Peyer's patch (tissue), 4 donors: ENCODE data around the gene PRPS1. TPM values are rescaled to one million over a fixed set of nuclear protein-coding genes. Genes with fewer than 3 reads are reported as not detected.

ENCODE experiments used
- DNase-seq, 3 donors: peaks; one replicate each; pipeline ENCODE4 v3.0.0-alpha.2; 2017 to 2019
- H3K27ac ChIP-seq, 4 donors: fragments of 200-600 bp; sonication (generic); one replicate each; pipeline ENCODE4 v1.5.1; 2016 to 2019
- H3K27me3 ChIP-seq, 2 donors: fragments of 200-600 bp; sonication (generic); one replicate each; pipeline ENCODE4 v1.5.1; 2019
- H3K36me3 ChIP-seq, 3 donors: fragments of 200-600 bp; sonication (generic); one replicate each; pipeline ENCODE4 v1.5.1; 2016 to 2019
- H3K4me1 ChIP-seq, 4 donors: fragments of 200-600 bp; sonication (generic); one replicate each; pipeline ENCODE4 v1.5.1; 2016 to 2019
- H3K4me3 ChIP-seq, 4 donors: fragments of 200-600 bp; sonication (generic); 1 replicate in 3 of 4; 2 replicates in 1 of 4; pipeline ENCODE4 v1.5.1; 2016 to 2019; ENCODE audit warnings: mild to moderate bottlenecking in 1 of 4
- H3K9me3 ChIP-seq, 4 donors: fragments of 200-600 bp; sonication (generic); one replicate each; pipeline ENCODE4 v1.5.1; 2016 to 2019; ENCODE audit warnings: mild to moderate bottlenecking in 1 of 4
- CTCF ChIP-seq, 6 experiments: fragments of 450-650 bp in 4 of 6; fragments of 200-600 bp in 2 of 6; sonication (generic) in 1 of 6; IDR thresholded peaks; one replicate each; pipeline ENCODE4 v1.5.1; 2017 to 2019; ENCODE audit warnings: antibody characterized with exemption in 6 of 6, mild to moderate bottlenecking in 3 of 6, moderate library complexity in 1 of 6
- POLR2A ChIP-seq, 2 donors: fragments of 450-650 bp; IDR thresholded peaks; one replicate each; pipeline ENCODE4 v1.5.1; 2017; ENCODE audit warnings: antibody characterized with exemption in 2 of 2, mild to moderate bottlenecking in 2 of 2, moderate library complexity in 2 of 2
- total RNA-seq, 4 donors: library from RNA; depleted of rRNA; stranded (reverse); fragments of >200 nt; gene quantifications; one replicate each; pipeline ENCODE4 v1.1.0, GENCODE V29; 2016

PRPS1 gene
- total RNA-seq, 4 donors from 2014 or later: 2.6 to 43.7 (median 9.3) TPM

- DNase-seq: no peak
- Histone ChIP-seq H3K36me3 (no peaks in the 10 kb centered on the region), H3K4me1 (no peaks in the 10 kb centered on the region), H3K27ac (no peak overlapping the region), H3K4me3 (no peak overlapping the region), H3K27me3 (no peaks in the 10 kb centered on the region), H3K9me3 (no peaks in the 10 kb centered on the region)
- no peak for TF ChIP-seq CTCF (IDR thresholded peaks at IDR 0.05)
- TF ChIP-seq POLR2A (IDR thresholded peaks at IDR 0.05): no peak
Measured at GRCh38 chrX:107630031-107630689, 1.9 kb downstream of the PRPS1 start.

DNA sequence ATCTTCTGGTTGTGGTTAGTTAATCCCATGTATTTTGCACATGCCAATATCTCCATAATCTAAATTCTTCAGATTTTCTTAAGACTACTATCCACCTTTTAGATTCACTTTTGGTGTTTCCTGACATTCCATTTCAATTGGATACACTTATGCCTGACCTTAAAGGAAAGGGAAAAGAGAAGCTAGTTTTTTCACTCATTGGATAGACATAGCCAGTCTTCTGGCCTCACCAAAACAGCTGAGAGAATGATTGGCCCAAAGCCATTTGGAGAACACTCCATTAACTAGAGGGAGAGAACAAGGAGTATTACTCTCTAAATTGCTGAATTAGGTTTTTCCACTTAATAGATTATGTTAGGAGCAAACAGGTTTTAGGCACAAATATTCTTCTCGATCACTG, 4.0 kb downstream of the PRPS1 start:
- DNase-seq: no peak
- Histone ChIP-seq H3K4me1 (no peaks in the 10 kb centered on the region), H3K9me3 (no peaks in the 10 kb centered on the region), H3K36me3 (no peaks in the 10 kb centered on the region), H3K4me3 (no peak overlapping the region), H3K27ac (no peak overlapping the region), H3K27me3 (no peaks in the 10 kb centered on the region)
- TF ChIP-seq POLR2A (IDR thresholded peaks at IDR 0.05): no peak
- no peak for TF ChIP-seq CTCF (IDR thresholded peaks at IDR 0.05)

DNA sequence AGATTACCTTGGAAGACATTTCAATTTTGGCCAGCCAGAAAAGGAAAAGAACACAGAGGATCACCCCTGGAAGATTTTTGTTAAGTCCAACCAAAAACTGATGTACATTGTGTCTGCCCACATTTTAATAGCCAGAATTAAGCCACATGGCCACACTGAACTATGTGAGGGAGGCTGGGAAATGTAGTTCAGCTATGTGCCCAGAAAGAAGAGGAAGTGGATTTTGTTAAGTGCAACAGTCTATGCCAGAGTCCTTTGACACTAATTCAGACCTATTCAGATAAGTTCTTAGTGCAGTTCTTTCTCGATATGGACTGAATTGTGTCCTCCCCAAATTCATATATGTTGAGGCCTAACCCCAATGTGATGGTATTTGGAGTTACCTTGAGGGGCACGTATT, 18.4 kb downstream of the PRPS1 start:
- Histone ChIP-seq H3K4me3 (no peak overlapping the region), H3K27ac (no peak overlapping the region), H3K27me3 (no peaks in the 10 kb centered on the region), H3K4me1 (no peaks in the 10 kb centered on the region), H3K9me3 (no peaks in the 10 kb centered on the region), H3K36me3 (no peaks in the 10 kb centered on the region)
- DNase-seq: no peak
- TF ChIP-seq POLR2A (IDR thresholded peaks at IDR 0.05): no peak
- TF ChIP-seq CTCF (IDR thresholded peaks at IDR 0.05): no peak

GRCh38 chrX:107648332-107648731, 20.0 kb downstream of the PRPS1 start:
- Histone ChIP-seq H3K4me1 (no peaks in the 10 kb centered on the region), H3K27ac (no peak overlapping the region)
- no peak for TF ChIP-seq CTCF (IDR thresholded peaks at IDR 0.05)
- no peak for TF ChIP-seq POLR2A (IDR thresholded peaks at IDR 0.05)

DNA sequence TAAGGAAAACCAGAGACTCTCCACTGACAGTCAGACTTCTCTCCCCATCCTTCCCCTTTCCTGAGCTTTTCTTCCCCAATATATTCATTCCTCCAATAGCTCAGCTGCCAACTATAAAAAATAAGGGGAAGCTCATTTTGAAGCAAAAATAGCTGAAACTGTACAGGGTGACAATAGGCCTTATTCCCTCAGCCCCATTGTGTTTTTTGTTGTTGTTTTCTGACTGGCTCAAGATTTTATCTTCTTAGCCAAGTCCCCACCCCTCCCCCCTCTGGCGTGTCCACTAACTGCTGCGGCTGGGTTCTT, 26.2 kb downstream of the PRPS1 start:
- H3K27ac ChIP-seq: no peak overlapping the region
- no peak for DNase-seq
- no peaks in the 10 kb centered on the region for H3K36me3 ChIP-seq
- TF ChIP-seq POLR2A (IDR thresholded peaks at IDR 0.05) (no peak), CTCF (IDR thresholded peaks at IDR 0.05) (no peak)
- H3K4me1 ChIP-seq: peaks cover 0 to 5% (median 2%) of the 10 kb centered on the region in 4 donors
- no peaks in the 10 kb centered on the region for H3K27me3 ChIP-seq
- no peak overlapping the region for H3K4me3 ChIP-seq
- no peaks in the 10 kb centered on the region for H3K9me3 ChIP-seq

More at GRCh38 chrX:107648332-107648731, 20.0 kb downstream of the PRPS1 start:
- H3K9me3 ChIP-seq: no peaks in the 10 kb centered on the region
- H3K36me3 ChIP-seq: no peaks in the 10 kb centered on the region
- no peak overlapping the region for H3K4me3 ChIP-seq
- DNase-seq: no peak
- no peaks in the 10 kb centered on the region for H3K27me3 ChIP-seq
